Activated gamma-delta T cell treated with Interleukin-2 at 50 U/mL for 16 hours (primary cell): ENCODE results near the gene DUSP28.

Experiments
- DNase-seq: peaks from one replicate; pipeline ENCODE4 v3.0.0-alpha.2; 2020

The DUSP28 gene

DNA sequence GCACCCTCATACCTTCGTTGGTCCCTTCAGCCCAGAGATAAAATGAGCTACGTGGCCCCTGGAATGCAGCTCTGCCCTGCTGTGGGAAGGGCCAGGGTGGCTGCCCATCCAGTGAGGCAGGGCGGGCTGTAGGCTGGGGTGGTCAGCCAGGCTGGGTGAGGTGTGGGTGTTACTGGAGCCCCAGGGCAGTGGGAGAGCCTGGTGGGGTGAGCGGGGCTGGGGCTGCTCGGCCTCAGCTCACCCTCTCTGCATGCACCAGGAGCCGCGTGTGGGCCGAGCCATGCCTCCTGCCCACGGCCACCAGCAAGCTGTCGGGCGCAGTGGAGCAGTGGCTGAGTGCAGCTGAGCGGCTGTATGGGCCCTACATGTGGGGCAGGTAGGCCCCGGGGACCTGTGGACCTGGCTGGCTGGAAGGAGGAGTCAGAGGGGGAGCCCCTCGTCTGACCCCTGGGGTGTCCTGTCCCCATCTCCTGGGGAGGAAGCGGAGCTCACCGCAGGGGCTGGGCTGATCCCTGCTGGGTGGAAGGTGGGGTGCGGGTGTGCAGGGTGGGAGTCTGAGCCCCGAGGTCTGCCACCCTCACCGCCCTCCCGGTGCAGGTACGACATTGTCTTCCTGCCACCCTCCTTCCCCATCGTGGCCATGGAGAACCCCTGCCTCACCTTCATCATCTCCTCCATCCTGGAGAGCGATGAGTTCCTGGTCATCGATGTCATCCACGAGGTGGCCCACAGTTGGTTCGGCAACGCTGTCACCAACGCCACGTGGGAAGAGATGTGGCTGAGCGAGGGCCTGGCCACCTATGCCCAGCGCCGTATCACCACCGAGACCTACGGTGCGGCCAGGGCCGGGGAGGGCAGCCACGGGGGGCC, 13.6 kb downstream of the DUSP28 start:
- DNase-seq = no peak

- DNase-seq = no peak
Measured at GRCh38 chr2:240574386-240575100, 14.4 kb downstream of the DUSP28 start.

- no peak for DNase-seq
Measured at GRCh38 chr2:240575101-240575965, 15.2 kb downstream of the DUSP28 start.

DNA sequence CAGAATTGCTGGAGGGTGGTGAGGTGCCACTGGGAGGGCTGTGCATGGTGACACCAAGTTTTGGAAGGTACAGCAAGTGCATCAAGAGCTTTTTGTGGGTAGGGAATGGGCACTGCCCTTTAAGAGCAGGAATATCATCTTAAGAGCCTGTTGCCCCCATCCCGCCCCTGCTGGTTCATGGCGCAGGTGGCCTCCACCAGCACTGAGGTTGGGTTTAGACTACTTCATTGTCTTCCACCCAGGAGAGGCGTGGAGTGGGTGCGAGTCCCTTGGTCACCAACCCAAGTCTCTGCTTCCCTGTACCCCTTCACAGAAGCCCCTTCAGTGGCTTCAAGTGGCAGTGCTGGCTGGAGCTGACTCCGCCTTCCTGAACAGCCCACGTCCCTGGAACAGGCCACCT, 15.9 kb downstream of the DUSP28 start:
- no peak for DNase-seq

GRCh38 chr2:240576436-240577205, 16.5 kb downstream of the DUSP28 start:
- DNase-seq = no peak

DNA sequence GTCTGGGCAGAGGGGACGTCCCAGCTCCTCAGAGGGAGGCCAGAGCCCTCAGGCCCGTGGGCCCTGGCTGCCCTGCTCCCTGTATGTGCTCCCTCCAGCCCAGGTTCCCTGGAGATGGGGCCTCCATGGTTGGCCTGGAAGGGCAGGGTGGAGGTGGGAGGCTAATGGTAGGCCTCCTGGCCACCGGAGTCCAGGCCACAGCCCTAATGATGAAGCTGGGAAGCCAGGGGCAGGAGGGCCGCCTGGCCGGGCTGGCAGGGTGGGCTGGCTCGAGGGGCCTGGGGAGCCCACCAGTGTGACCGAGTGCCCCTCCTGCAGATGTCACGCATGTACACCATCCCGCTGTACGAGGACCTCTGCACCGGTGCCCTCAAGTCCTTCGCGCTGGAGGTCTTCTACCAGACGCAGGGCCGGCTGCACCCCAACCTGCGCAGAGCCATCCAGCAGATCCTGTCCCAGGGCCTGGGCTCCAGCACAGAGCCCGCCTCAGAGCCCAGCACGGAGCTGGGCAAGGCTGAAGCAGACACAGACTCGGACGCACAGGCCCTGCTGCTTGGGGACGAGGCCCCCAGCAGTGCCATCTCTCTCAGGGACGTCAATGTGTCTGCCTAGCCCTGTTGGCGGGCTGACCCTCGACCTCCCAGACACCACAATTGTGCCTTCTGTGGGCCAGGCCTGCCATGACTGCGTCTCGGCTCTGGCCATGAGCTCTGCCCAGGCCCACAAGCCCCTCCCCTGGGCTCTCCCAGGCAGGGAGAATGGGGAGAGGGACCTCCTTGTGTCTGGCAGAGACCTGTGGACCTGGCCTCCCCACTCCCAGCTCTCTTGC, 17.3 kb downstream of the DUSP28 start:
- DNase-seq = no peak

DNA sequence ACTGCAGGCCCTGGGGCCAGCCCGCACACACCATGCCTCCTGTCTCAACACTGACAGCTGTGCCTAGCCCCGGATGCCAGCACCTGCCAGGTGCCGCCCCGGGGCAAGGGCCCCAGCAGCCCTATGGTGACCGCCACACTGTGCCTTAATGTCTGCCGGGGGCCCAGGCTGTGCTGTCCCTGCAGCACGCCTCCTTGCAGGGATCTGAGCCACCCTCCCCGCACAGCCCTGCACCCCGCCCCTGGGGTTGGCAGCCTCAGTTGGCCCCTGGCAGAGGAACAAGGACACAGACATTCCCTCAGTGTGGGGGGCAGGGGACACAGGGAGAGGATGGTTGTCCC, 17.9 kb downstream of the DUSP28 start:
- no peak for DNase-seq

DNA sequence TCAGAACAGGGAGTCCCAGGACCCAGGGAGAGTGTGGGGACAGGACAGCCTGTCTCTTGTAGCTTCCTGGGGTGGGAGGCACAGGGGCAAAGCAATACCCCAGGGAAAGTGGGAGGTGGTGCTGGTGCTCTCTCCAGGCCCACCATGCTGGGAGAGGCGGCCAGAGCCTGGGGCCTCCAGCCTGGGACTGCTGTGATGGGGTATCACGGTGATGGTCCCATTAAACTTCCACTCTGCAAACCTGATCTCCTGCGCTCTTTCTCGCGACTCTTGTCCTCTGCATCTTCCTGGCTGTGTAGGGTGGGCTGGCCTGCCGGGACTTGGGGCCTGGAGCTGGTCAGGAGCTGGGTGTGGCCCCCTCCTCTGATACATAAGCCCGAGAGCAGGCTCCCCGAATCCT, 18.3 kb downstream of the DUSP28 start:
- DNase-seq = no peak

- no peak for DNase-seq
Measured at GRCh38 chr2:240579071-240579762, 19.1 kb downstream of the DUSP28 start.

- peak; percentile 65 for DNase-seq
Measured at GRCh38 chr2:240579771-240580614, 19.8 kb downstream of the DUSP28 start.

GRCh38 chr2:240581811-240582210, 21.7 kb downstream of the DUSP28 start:
- no peak for DNase-seq

DNA sequence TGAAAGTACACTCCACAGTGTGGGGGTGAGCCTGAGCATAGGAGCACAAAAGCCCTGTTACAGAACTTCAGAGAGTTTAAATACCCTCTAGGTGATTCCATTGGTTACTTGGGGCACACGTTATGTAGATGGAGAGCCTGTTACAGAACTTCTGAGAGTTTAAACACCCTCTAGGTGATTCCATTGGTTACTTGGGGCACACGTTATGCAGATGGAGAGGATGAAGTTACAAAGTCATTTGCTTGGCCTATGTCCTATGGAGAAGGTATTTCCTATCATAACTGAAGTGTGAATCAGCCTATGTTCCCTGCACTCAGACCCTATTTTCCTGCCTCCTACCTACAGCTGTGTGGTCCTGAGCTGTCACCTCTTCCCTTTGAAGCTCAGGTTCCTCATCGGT, 22.6 kb downstream of the DUSP28 start:
- DNase-seq = no peak

- no peak for DNase-seq
Measured at GRCh38 chr2:240583774-240584173, 23.6 kb downstream of the DUSP28 start.

DNA sequence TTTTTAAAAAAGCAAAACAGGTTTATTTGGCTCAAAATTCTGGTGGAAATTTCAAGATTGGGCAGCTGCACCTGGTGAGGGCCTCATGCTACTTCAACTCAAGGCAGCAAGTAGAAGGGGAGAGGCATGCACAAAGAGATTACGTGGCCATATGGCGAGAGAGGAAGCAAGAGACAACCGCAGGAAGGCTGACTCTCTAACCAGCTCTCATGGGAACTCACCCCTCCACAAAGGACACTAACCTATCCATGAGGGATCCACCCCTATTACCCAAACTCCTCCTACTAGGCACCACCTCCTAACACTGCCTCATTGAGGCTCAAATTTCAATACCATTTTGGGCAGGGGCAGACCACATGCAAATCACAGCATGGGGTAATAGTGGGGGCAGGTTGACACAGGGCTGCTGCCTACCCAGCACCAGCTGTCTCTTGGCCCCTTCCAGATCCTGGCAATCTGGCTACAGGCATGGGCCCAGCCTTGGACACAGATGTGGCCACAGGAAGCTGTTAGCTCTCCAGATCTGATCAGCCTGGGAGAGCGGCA, 24.4 kb downstream of the DUSP28 start:
- no peak for DNase-seq

GRCh38 chr2:240585101-240585500, 24.9 kb downstream of the DUSP28 start:
- DNase-seq = no peak

DNA sequence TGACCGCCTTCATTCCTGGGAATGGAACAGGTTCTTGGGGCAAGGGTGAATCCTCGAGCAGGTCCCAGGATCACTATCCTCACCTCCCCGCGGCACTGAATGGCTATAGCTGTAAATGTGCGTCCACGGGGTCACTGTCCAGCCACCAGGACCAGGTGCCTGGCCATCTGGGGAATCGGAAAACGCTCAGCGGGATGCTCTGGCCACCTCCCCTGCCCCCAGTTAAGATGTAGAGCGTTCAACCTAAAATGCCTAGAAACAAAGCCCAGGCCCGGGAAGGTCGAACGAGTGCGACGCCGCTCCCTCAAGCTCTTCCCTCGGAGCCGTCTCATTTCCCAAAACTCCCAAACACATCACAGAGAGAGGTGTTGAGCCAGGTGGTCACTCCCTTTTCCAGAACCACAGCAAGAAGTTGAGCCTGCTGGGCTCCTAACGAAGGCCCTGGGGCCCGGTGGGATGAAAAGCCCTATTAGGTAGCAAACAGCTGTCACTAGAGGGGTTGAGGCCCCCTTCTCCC, 25.6 kb downstream of the DUSP28 start:
- no peak for DNase-seq

GRCh38 chr2:240586198-240586918, 26.2 kb downstream of the DUSP28 start, which contains the start of gene CAPN10:
CAPN10 (plus strand) TSS chr2:240586734; CDS start chr2:240586912, 178 bp downstream.
- DNase-seq = peak; percentile 97

- peak; percentile 61 for DNase-seq
Measured at GRCh38 chr2:240586919-240587800, 27.0 kb downstream of the DUSP28 start.
